ENCODE measurements around the gene RPL13A. TPM values are rescaled to one million over a fixed set of nuclear protein-coding genes. Genes with fewer than 3 reads are reported as not detected.

The RPL13A gene
- total RNA-seq, 3 donors from 2014 or later, result 2,162 to 2,782 (median 2,296) TPM

- no peak for ATAC-seq
- H3K4me1 ChIP-seq (ENCODE audit: low read depth), result peaks cover 34% of the 10 kb centered on the region
- no peak for DNase-seq
- intact Hi-C loops (cut with DNase I, micrococcal nuclease), result no loop called here
- peak overlapping the region; percentile 83 for H3K4me3 ChIP-seq
- H3K36me3 ChIP-seq (ENCODE audit: low read depth), result peaks cover 10% of the 10 kb centered on the region
- no peaks in the 10 kb centered on the region for H3K9me3 ChIP-seq
- no peak for TF ChIP-seq CTCF (IDR thresholded peaks at IDR 0.05)
Observed at GRCh38 chr19:49496574-49497008, 9.2 kb downstream of the RPL13A start.

- H3K4me1 ChIP-seq (ENCODE audit: low read depth), result peaks cover 34% of the 10 kb centered on the region
- ATAC-seq (peak; percentile 23), DNase-seq (peak; percentile 78 to 89 (median 87))
- H3K36me3 ChIP-seq (ENCODE audit: low read depth), result peaks cover 9% of the 10 kb centered on the region
- intact Hi-C loops (cut with DNase I, micrococcal nuclease), result no loop called here
- H3K4me3 ChIP-seq, result peak overlapping the region; percentile 83
- H3K9me3 ChIP-seq, result no peaks in the 10 kb centered on the region
- TF ChIP-seq CTCF (IDR thresholded peaks at IDR 0.05), result no peak
Observed at GRCh38 chr19:49497047-49497788, 9.8 kb downstream of the RPL13A start.

GRCh38 chr19:49497789-49498103 is 10.3 kb downstream of the RPL13A start:
- intact Hi-C loops (cut with DNase I, micrococcal nuclease), result no loop called here
- Histone ChIP-seq H3K36me3 (ENCODE audit: low read depth) (peaks cover 9% of the 10 kb centered on the region), H3K4me1 (ENCODE audit: low read depth) (peaks cover 34% of the 10 kb centered on the region), H3K4me3 (no peak overlapping the region), H3K9me3 (no peaks in the 10 kb centered on the region)
- no peak for ATAC-seq
- DNase-seq, result no peak
- TF ChIP-seq CTCF (IDR thresholded peaks at IDR 0.05), result no peak

- Histone ChIP-seq H3K4me3 (no peak overlapping the region), H3K4me1 (ENCODE audit: low read depth) (peaks cover 34% of the 10 kb centered on the region), H3K36me3 (ENCODE audit: low read depth) (peaks cover 9% of the 10 kb centered on the region), H3K9me3 (no peaks in the 10 kb centered on the region)
- TF ChIP-seq CTCF (IDR thresholded peaks at IDR 0.05), result no peak
- no peak for ATAC-seq
- intact Hi-C loops (cut with DNase I, micrococcal nuclease), result no loop called here
- DNase-seq, result no peak
Observed at GRCh38 chr19:49498475-49498874, 11.1 kb downstream of the RPL13A start.

GRCh38 chr19:49499030-49499670 is 11.7 kb downstream of the RPL13A start:
- ATAC-seq (no peak), DNase-seq (no peak)
- Histone ChIP-seq H3K4me3 (no peak overlapping the region), H3K36me3 (ENCODE audit: low read depth) (peaks cover 9% of the 10 kb centered on the region), H3K4me1 (ENCODE audit: low read depth) (peaks cover 34% of the 10 kb centered on the region), H3K9me3 (no peaks in the 10 kb centered on the region)
- intact Hi-C loops (cut with DNase I, micrococcal nuclease), result no loop called here
- TF ChIP-seq CTCF (IDR thresholded peaks at IDR 0.05), result no peak
